Measurements from ENCODE around the gene ZDHHC14.
A peak's percentile ranks its signal among the peaks of the same experiment; 100 is the strongest.
"Not testable (repeated sequence)": the region's sequence is repeated elsewhere in the genome, so short reads cannot be mapped to it uniquely, and the experiment has no call there.

ZDHHC14 gene

DNA sequence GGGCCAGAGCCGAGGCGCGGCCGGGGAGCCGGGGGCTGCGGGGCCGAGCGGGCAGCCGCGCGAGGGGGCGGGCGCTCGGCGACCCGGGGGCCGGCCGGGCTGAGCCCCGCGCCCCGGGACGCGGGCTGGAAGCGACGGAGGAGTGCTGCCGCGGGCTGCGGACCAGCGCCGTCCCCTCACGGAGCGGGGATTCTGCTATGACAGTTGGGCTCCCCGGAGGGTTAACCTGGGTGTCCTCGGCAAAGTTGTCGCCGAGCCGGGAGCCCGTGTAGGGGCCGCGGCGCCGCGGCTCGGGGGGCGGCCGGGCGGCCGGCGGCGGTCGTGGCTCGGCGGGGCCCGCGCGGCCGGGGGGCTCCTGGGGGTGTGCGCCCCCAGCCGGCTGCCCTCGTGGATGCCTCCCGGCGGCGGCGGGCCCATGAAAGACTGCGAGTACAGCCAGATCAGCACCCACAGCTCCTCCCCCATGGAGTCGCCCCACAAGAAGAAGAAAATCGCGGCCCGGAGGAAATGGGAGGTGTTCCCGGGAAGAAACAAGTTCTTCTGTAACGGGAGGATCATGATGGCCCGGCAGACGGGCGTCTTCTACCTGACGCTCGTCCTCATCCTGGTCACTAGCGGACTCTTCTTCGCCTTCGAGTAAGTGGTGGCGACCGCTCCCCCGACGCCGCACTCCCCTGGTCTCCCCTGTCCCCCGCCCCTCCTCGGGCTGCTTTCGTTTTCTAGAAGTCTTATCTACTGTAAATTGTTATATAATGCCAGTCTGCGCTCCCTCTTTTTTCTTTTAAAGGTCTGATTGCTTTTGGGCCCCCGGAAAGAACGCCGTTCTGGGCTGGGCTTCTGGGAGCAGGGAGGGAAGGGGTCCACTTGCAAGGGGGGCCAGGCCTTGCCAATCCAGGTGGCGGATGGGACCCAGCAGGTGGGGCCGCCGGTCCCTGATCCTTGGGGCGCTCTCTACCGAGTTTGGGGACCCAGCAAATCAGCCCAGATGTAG lies 936 bp downstream of the ZDHHC14 start:
- peak; percentile 26 for DNase-seq (ENCODE audit: low spot score)

DNA sequence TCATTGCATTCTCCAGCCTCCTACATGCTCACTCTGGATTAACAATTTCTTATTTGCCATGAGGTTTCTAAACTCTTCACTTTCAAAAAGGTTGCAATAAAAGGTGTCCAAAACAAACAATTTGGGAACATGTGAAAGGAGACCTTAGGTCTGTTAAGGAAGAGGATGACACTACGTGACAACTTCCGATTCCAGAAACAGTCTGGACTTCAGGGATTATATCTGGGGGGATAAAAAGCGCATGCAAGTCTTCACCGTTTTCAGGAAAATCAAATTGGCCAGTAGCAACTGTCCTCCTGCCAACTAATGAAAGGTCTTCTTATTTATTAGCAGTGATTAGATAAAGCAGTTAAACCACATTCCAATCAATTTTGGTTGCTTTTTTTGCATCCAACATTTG lies 1.8 kb downstream of the ZDHHC14 start:
- peak; percentile 20 for DNase-seq (ENCODE audit: low spot score)

DNA sequence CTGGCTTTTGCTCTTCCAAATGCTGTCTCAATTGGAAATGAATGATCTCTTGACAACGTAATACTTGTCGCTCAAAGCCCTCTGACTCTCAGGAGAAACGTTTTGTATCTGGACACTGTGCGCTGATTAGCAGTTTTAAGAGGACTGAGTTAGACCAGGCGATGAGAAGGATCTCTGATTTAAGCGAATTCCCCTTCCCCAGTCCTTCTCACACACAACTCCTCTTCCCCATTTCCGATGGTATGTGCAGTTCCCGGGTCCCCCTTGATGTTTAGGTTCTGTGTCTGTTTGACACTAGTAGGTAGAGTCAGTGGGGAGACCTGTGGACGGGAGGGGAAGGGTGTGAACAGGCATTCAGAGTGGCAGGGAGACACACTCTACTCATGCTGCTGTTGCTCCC lies 2.5 kb downstream of the ZDHHC14 start:
- DNase-seq (ENCODE audit: low spot score) = no peak

DNA sequence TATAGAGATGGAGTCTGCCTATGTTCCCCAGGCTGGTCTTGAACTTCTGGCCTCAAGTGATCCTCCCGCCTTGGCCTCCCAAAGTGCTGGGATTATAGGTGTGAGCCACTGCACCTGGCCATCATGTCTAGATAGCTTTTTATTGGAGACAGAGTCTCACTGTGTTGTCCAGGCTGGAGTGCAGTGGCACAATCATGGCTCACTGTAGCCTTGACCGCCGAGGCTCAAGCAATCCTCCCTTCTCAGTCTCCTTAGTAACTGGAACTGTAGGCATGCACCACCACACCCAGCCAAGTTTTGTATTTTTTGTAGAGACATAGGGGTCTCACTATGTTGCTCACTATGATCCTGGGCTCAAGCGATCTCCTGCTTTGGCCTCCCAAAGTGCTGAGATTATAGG lies 4.0 kb downstream of the ZDHHC14 start:
- DNase-seq (ENCODE audit: low spot score) = not testable (repeated sequence)

DNA sequence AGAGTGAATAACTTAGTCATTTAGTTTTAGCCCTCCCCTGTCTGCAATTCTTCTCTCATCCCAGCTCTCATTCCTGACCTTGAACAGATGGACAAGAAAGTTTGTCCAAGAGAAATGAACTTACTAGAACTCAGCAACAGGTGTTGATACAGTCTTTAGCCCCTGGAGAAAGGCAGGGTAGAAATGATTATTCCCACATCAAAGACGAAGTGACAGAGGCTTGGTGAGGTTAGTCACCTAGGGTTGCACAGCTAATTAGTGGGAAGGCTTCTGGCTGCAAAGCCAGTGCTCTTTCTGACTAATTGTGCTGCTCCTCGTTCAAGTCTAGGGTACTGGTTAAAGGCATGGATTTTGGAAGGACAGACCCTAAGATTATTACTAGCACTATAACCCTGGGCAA lies 4.5 kb downstream of the ZDHHC14 start:
- no peak for DNase-seq (ENCODE audit: low spot score)

DNA sequence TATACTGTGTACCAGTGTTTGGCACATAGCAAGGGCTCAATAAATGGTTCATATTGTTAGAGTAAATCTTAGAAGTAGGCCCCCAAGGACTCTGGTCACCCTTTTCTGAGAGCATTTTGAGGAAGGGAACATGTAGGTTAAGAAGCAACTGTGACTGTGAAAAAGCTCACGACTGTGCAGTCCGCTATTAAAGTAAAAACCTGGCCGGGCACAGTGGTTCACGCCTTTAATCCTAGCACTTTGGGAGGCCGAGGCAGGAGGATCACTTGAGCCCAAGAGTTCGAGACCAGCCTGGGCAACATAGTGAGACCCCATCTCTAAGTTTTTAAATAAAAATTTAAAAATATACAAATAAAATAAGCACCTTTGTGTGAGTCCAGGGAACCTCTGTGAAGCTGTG lies 5.0 kb downstream of the ZDHHC14 start:
- no peak for DNase-seq (ENCODE audit: low spot score)

DNA sequence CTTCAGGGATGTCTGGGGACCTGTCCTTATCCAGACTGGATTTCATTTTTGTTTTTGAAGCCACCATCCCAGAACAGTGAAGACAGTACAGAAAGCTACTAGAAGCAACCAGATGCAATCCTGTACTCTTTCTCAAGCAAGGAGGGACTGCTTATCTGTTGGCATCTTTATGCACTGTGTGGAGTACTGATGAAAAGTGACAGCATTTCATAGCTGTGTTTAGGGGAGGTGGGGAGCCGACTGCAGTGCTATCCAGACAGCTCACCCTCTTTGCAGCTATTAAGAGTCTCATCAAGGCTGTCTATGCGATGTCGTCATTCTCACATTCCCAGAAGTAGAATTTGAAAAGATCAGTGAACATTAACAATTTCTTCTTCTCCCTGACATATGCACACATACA lies 5.5 kb downstream of the ZDHHC14 start:
- no peak for DNase-seq (ENCODE audit: low spot score)

DNA sequence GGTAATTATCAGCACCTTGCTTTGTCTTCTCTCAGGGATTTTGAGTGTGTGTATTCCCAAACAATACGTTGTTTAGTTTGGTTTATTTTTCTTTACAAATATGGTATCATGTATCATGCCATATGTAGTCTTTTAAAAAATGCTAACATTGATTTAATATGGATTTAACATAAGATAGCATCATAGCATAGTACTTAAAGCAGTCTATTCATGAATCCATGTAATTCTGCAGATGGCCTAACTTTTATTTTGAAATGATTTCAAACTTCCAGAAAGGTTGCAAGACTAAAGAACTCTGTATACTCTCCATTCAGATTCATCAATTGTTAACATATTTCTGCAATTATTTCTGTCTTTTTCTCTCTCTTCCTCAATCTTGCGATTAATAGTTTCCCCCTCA lies 7.9 kb downstream of the ZDHHC14 start:
- no peak for DNase-seq (ENCODE audit: low spot score)

DNA sequence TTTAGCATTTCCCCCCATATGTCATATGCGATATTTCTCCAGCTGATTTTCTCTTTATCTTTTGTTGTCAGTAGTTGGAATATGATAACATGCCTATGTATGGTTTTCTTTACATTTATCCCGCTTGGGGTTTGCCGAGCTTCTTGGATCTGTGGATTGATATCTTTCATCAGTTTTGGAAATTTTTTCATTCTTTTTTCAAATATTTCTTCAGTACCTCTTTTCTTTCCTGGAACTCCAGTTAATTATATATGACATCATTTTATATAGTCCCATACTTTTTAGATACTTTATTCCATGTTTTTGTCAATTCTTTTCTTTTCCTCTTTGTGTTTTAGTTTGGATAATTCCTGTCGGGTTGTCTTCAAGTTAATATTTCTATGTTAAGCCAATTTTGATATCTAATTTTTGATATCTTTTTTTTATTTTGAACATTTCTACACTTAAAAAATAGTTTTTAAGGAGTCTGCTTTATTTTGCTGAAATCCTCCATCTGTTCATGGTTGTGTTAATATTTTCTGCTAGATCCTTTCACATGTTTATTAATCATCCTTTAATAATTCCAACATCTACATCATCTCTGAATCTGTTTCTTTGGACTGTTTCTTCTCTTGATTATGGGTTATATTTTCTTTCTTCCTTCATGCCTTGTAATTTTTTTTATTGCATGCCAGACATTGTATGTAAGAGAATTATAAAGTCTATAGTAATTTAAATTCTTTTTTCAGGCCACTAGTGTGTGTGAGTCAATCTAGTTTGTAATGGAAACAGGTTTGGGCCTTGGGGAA lies 9.5 kb downstream of the ZDHHC14 start:
- no peak for DNase-seq (ENCODE audit: low spot score)

DNA sequence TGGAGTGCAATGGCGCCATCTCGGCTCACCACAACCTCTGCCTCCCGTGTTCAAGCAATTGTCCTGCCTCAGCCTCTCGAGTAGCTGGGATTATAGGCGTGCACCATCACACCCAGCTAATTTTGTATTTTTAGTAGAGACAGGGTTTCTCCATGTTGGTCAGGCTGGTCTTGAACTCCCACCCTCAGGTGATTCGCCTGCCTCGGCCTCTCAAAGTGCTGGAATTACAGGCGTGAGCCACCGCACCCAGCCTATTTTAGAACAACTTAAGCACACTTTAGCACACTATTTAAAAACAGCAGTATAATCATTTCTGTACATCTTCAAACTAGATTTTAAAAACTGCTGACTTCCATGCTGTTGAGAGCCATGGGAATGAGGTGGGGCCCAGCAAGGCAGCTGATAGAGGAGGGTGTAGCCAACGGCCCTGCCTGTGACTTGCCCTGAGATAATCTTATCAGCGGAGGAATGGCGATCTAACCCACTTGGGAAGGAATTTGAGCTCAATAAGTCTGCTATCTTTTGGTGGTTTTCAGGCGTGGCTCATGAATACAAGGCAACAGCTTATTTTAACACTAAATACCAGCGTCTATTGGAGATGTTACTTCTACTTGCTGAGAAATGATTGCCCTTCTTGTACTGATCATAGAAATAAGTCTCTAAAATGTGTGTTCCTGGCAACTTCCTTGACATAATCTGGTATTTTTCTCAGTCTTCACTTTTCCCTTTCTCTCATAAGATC lies 12.1 kb downstream of the ZDHHC14 start:
- DNase-seq (ENCODE audit: low spot score) = no peak

DNA sequence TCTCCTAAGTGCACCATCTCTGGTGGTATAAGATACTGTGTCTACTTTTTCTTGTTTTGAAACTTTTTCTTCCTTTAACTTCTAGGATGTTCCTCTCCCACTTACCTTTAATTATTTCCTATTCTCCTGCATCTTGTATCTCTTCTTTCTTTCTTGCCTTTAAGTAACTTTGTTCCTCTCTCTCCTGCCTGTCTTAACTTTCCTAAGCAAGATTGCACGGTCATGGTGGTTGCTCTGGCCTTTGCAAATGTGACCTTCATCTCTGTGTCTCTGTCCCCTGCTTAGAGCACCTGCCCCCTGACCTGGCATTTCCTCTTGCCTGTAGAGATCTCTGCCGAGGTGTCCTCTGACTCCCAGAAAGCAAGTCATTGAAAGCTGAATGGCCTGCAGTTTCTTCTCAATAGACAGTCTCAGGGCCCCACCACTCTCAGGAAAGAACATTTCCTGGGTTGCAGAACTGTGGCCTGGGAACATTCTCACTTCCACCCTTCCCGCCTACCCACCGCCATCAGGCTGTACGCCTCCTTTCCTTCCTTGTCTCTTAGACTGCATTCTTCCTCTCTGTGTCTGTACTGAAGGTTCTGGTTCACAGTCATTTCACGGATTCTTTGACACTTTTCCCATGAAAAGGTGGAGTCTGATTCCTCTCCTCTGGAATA lies 12.8 kb downstream of the ZDHHC14 start:
- DNase-seq (ENCODE audit: low spot score) = no peak

DNA sequence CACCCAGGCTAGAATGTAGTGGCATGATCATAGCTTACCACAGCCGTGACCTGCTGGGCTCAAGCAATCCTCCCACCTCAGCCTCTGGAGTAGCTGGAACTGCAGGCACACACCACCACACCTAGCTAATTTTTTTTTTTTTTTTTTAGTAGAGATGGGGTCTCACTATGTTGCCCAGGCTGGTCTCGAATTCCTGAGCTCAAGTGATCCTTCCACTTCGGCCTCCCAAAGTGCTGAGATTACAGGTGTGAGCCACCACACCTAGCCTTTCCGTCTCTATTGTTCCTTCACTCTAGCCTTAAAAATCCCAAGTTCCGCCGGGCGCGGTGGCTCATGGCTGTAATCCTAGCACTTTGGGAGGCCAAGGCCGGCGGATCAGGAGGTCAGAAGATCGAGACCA lies 14.2 kb downstream of the ZDHHC14 start:
- DNase-seq (ENCODE audit: low spot score) = not testable (repeated sequence)

DNA sequence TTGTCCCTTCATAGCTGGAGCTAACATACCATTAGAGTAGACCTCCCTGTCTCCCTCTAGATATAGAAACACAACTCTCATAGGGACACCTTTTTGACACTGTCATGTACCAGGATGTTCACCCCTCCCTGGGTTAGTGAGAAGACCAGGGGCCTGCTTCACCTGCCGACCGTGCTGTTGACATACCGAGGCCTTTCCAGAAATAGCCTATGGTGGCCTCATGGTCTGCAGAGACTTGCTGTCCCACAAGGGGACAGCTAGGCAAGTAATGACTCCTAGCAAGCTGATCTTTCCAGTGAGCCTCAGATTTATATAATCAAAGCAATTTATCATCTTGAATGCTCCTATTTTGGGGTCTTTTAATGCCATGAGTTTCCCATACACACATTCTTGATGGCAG lies 15.0 kb downstream of the ZDHHC14 start:
- DNase-seq (ENCODE audit: low spot score) = no peak

DNA sequence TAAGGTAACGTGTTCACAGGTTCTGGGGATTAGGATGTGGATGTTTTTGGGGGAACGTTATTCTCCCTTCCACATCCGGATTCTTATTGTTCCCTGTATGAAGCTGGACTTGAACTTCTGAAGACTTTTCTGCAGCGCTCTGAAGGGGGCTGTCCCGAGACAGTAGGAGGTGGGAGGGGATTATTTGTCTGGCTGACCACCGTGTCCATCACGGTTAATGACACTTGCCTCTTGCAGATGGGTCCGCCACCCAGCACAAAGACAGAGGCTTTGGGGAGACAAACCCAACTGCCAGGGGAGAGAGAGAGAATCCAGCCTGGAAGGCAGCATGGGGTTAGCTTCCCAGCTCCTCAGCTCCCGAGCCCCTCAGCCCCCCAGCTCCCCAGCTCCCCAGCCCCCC lies 16.7 kb downstream of the ZDHHC14 start:
- DNase-seq (ENCODE audit: low spot score) = no peak

DNA sequence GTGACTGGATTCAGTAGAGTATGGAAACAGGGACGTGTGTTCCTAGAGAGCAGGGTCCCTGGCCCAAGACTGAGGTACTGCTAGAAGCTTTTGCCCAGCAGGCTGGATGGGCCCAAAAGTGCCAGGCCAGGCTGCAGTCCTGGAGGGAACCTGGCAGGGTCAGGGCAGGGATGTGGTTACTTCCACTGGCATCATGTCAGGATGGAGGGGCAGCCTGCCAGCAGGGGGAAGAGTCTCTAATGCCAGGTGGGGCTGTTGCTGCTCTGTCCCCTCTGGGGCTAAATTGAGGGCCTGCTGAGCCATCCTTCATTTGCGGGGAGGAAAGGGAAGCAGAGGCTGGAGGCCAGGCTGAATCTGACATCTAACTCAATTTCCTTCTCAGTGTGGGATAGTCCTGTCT lies 17.2 kb downstream of the ZDHHC14 start:
- DNase-seq (ENCODE audit: low spot score) = no peak

DNA sequence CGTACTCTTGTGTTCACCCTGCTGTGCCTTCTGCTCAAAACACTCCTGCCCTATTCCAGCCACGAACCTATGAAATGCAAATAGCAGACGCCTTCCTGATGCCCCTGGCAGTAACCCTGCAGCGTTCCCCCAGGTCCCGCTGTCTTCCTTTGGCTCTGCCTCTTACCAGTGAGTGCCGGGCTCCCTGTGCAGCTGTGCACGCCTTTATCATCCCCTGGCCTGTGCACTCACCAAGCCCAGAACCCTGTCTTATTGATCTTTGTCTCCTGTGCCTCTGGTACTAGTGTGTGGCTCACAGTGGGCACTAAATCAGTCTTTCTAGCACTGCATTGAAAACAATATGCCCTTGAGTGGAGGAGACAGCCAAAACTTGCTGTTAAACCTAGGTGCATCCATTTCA lies 19.7 kb downstream of the ZDHHC14 start:
- DNase-seq (ENCODE audit: low spot score) = no peak

DNA sequence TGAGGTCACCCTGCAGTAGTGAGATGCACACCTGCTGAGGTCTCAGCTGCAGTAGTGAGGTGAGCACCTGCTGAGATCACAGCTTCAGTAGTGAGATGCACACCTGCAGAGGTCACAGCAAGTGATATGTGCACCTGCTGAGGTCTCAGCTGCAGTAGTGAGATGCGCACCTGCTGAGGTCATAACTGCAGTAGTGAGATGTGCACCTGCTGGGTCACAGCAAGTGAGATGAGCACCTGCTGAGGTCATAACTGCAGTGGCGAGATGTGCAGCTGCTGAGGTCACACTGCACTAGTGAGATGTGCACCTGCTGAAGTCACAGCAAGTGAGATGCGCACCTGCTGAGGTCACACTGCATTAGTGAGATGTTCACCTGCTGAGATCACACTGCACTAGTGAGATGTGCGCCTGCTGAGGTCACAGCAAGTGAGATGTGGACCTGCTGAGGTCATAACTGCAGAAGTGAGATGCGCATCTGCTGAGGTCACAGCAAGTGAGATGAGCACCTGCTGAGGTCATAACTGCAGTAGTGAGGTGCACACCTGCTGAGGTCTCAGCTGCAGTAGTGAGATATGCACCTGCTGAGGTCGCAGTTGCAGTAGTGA lies 20.8 kb downstream of the ZDHHC14 start:
- DNase-seq (ENCODE audit: low spot score) = no peak

DNA sequence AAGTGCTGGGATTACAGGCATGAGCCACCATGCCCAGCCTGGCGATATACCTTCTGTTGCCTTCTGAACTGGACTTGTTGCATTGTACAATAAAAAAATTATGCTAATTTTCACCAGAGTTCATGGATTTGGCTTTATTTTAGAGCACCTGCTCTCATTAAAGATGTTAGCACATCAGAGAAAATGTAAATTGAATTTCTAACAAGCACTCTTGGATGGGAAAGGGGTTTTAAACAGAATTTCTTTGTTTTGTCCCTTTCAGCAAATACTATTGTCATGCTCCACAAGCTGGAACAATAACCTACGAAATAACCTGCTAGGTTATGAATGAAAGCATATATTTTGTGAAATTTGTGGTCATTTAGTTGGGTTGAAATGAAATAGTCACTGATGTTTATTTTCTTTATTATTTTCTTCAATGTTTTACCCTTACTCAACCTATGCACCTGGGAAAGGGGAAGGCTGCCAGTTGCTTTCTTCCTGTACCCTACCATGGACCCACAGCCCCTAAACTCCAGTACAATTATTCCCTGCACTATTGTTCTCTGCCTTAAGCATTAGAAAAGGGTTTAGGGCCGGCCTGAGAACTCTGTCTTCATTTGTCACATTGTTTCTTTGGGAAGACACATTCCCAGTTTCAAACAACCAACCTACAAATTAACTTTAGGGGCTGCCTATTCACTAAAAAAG lies 22.2 kb downstream of the ZDHHC14 start:
- DNase-seq (ENCODE audit: low spot score) = no peak

DNA sequence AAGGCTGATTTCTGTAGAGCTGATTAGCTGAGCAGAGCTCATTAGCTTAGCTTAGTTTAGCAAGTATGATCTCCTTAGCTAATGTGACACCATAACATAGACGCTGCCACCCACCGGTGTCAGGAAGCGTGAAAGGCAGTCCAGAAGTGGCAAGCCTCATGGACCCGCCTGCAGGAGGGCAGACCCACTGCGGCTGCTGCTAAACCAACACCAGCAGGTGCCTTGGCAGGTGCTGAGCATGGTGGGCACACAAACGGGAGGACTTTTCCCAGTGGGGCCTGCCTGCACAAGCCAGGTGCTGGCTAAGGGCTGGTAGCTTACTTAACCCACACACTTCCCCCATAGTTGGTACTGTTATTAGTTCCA lies 22.7 kb downstream of the ZDHHC14 start:
- no peak for DNase-seq (ENCODE audit: low spot score)

DNA sequence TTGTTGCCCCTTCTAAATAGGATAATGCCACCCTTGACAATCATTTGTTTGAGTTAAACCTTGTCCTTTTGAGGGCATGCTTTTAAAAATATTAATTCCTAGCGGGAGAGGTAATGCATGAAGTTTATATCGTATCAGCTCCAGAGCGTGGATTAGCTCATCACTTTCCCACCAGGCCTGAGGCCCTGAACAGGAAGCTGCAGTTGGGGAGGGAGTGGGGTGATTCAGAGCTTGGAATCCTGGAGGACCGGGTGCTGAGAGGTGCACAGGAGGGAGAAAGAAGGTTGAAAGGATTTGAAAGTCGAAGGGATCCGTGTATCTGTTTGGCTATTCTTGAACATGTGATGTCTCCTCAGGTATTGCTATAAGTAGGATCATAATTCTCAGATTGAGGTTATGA lies 25.0 kb downstream of the ZDHHC14 start:
- no peak for DNase-seq (ENCODE audit: low spot score)

DNA sequence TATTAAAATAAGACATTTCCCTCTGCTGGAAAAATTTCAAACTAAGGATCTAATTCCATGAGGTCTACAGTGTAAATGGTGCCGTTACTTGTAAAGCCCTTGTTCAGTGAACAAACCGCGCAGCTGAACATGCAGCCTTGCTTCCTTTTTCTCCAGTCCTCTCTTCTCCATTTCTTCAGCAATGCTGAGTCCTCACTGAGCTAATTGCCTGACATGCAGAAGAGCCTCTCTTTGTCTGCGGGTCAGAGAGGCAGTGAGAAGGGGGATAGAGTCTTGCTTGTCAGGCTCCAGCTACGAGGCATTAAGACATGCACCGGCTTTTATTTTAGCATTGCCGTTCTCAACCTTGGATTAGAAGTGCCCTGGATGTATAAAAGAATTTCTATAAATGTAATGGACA lies 25.7 kb downstream of the ZDHHC14 start:
- DNase-seq (ENCODE audit: low spot score) = no peak

All from kidney capillary endothelial cell (primary cell).